Measurements from ENCODE around the gene PLD6. TPM values are rescaled to one million over a fixed set of nuclear protein-coding genes. Genes with fewer than 3 reads are reported as not detected.

The PLD6 gene
- total RNA-seq, 1 donor = 4.3 TPM

- DNase-seq (ENCODE audit: low read depth) = no peak
- TF ChIP-seq CTCF (IDR thresholded peaks at IDR 0.05; ENCODE audit: insufficient read depth, low read length) = no peak
- no peak overlapping the region for H3K4me3 ChIP-seq (ENCODE audit: low read depth, low read length)
Measured at GRCh38 chr17:17177176-17177575, 29.0 kb downstream of the PLD6 start.

GRCh38 chr17:17176341-17176740 is 29.8 kb downstream of the PLD6 start:
- DNase-seq (ENCODE audit: low read depth) = no peak
- H3K4me3 ChIP-seq (ENCODE audit: low read depth, low read length) = no peak overlapping the region
- no peak for TF ChIP-seq CTCF (IDR thresholded peaks at IDR 0.05; ENCODE audit: insufficient read depth, low read length)

- no peak for TF ChIP-seq CTCF (IDR thresholded peaks at IDR 0.05; ENCODE audit: insufficient read depth, low read length)
- DNase-seq (ENCODE audit: low read depth) = no peak
Measured at GRCh38 chr17:17175917-17176316, 30.2 kb downstream of the PLD6 start.

GRCh38 chr17:17175340-17175739 is 30.8 kb downstream of the PLD6 start:
- no peak for DNase-seq (ENCODE audit: low read depth)
- no peak overlapping the region for H3K4me3 ChIP-seq (ENCODE audit: low read depth, low read length)
- no peak for TF ChIP-seq CTCF (IDR thresholded peaks at IDR 0.05; ENCODE audit: insufficient read depth, low read length)

More at GRCh38 chr17:17175917-17176316, 30.2 kb downstream of the PLD6 start:
- no peak overlapping the region for H3K4me3 ChIP-seq (ENCODE audit: low read depth, low read length)

- no peak overlapping the region for H3K4me3 ChIP-seq (ENCODE audit: low read depth, low read length)
- DNase-seq (ENCODE audit: low read depth) = no peak
- TF ChIP-seq CTCF (IDR thresholded peaks at IDR 0.05; ENCODE audit: insufficient read depth, low read length) = no peak
Measured at GRCh38 chr17:17173921-17174320, 32.2 kb downstream of the PLD6 start.

GRCh38 chr17:17172990-17173389 is 33.1 kb downstream of the PLD6 start:
- DNase-seq (ENCODE audit: low read depth) = no peak
- no peak for TF ChIP-seq CTCF (IDR thresholded peaks at IDR 0.05; ENCODE audit: insufficient read depth, low read length)
- no peak overlapping the region for H3K4me3 ChIP-seq (ENCODE audit: low read depth, low read length)

Data from fibroblast of the aortic adventitia (primary cell).